Stomach (tissue), 4 donors: ENCODE measurements around the gene TYW1.
"Not testable (repeated sequence)": the region's sequence is repeated elsewhere in the genome, so short reads cannot be mapped to it uniquely, and the experiment has no call there.

Experiments used
- EP300 ChIP-seq: sonication (generic); formaldehyde crosslinking; IDR thresholded peaks from one replicate; pipeline ENCODE4 v1.6.1; 2017; ENCODE audit warnings: antibody characterized with exemption
- POLR2A ChIP-seq, 4 donors: fragments of 450-650 bp; IDR thresholded peaks; one replicate each; pipeline ENCODE4 v1.6.1; 2016; ENCODE audit warnings: antibody characterized with exemption in 4 of 4, control low read depth in 2 of 4, mild to moderate bottlenecking in 1 of 4, moderate library complexity in 1 of 4
- POLR2AphosphoS5 ChIP-seq, 3 donors: sonication (generic); formaldehyde crosslinking; IDR thresholded peaks; one replicate each; pipeline ENCODE4 v1.6.1; 2016; ENCODE audit warnings: antibody characterized with exemption in 3 of 3
- TF ChIP-seq, protein P1 (sequence below), 7 experiments: fragments of 450-650 bp in 4 of 7; fragments of 200-600 bp in 3 of 7; sonication (generic) in 3 of 7; IDR thresholded peaks; one replicate each; pipeline ENCODE4 v1.5.1; 2016 to 2019; ENCODE audit warnings: antibody characterized with exemption in 7 of 7, control low read depth in 2 of 7, mild to moderate bottlenecking in 1 of 7

DNA sequence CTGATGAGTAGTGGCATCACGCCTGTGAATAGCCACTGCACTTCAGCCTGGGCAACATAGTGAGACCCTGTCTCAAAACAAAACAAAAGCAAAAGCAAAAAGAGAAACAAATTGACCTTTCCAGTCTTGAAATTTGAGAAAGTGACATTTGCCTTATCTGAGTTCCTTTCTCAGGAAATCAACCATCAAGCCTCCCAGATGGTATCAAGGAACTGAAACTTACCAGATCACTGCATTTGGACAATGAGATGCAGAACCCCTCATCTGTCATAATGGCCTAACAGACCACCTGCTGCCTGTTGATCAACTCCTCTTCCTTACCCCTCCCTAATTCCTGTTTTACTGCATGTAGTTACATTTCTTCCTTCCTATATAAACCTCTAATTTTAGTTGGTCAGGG is 16.3 kb upstream of the TYW1 start:
- TF ChIP-seq, protein P1, sequence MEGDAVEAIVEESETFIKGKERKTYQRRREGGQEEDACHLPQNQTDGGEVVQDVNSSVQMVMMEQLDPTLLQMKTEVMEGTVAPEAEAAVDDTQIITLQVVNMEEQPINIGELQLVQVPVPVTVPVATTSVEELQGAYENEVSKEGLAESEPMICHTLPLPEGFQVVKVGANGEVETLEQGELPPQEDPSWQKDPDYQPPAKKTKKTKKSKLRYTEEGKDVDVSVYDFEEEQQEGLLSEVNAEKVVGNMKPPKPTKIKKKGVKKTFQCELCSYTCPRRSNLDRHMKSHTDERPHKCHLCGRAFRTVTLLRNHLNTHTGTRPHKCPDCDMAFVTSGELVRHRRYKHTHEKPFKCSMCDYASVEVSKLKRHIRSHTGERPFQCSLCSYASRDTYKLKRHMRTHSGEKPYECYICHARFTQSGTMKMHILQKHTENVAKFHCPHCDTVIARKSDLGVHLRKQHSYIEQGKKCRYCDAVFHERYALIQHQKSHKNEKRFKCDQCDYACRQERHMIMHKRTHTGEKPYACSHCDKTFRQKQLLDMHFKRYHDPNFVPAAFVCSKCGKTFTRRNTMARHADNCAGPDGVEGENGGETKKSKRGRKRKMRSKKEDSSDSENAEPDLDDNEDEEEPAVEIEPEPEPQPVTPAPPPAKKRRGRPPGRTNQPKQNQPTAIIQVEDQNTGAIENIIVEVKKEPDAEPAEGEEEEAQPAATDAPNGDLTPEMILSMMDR (IDR thresholded peaks at IDR 0.05), result not testable (repeated sequence)
- not testable (repeated sequence) for TF ChIP-seq POLR2A (IDR thresholded peaks at IDR 0.05); POLR2AphosphoS5 (IDR thresholded peaks at IDR 0.05); EP300
